Natural killer cell treated with Interleukin-12 subunit alpha and Interleukin-12 subunit beta and Interleukin-15 and Interleukin-18, amount 100 ng/mL, for 72 hours (primary cell): ENCODE measurements around the gene SIRPA. TPM values are rescaled to one million over a fixed set of nuclear protein-coding genes. Genes with fewer than 3 reads are reported as not detected.

Experiments used
- ATAC-seq, 2 donors: fragments of 150-1000 bp; cut with Tn5 transposase in 1 of 2; sonication (Bioruptor Pico), chemical (Tn5 transposase) in 1 of 2; 2 replicates each; pipeline ENCODE4 v1.10.0; 2021
- DNase-seq: peaks from one replicate; pipeline ENCODE4 v3.0.0; 2022; ENCODE audit warnings: low spot score
- H3K27ac Mint-ChIP-seq, 2 donors: 1 replicate in 1 of 2; 2 replicates in 1 of 2; pipeline ENCODE4 v1.8.0; 2022; ENCODE audit warnings: mixed read lengths in 2 of 2, mild to moderate bottlenecking in 1 of 2, moderate library complexity in 1 of 2
- H3K27me3 Mint-ChIP-seq, 2 donors: 1 replicate in 1 of 2; 2 replicates in 1 of 2; pipeline ENCODE4 v1.8.0; 2022; ENCODE audit warnings: mixed read lengths in 2 of 2
- H3K36me3 Mint-ChIP-seq: one replicate; pipeline ENCODE4 v1.8.0; 2022; ENCODE audit warnings: mixed read lengths
- H3K4me1 Mint-ChIP-seq, 2 donors: 1 replicate in 1 of 2; 2 replicates in 1 of 2; pipeline ENCODE4 v1.8.0; 2022; ENCODE audit warnings: low read depth in 2 of 2, mixed read lengths in 2 of 2, mild to moderate bottlenecking in 1 of 2
- H3K4me3 Mint-ChIP-seq: one replicate; pipeline ENCODE4 v1.8.0; 2022; ENCODE audit warnings: mixed read lengths
- H3K9me3 Mint-ChIP-seq: 2 replicates; pipeline ENCODE4 v1.8.0; 2022; ENCODE audit warnings: mixed read lengths
- total RNA-seq, 2 donors: library from RNA; stranded (reverse); gene quantifications; one replicate each; pipeline ENCODE4 v1.2.3, GENCODE V29; 2022

The SIRPA gene
- total RNA-seq, 2 donors from 2014 or later: 0.14 to 1.0 TPM

GRCh38 chr20:1952737-1953530 lies 57.7 kb downstream of the SIRPA start:
- ATAC-seq: no peak
- no peak overlapping the region for H3K4me3 Mint-ChIP-seq

DNA sequence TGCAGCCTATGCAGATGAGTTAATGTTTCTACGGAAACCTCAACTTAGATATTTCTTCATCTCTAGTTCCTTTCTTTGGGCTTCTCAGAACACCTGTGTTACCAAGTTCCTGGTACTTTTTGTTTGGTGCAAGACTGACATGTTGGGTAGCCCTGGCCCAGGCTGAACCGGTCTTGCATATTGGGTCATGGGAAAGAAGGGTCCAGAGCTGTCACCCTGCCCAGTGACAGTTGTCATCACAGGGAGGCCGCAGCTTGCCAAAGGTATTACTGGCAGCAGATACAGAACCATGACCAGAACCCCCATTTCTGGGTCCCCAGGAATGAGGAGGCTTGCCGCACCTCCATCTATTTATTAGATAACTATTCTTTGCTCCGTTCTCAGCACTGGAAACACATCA lies 58.4 kb downstream of the SIRPA start:
- Mint-ChIP-seq H3K4me1 (no peaks in the 10 kb centered on the region), H3K36me3 (no peaks in the 10 kb centered on the region), H3K9me3 (no peaks in the 10 kb centered on the region), H3K4me3 (no peak overlapping the region), H3K27ac (no peak overlapping the region), H3K27me3 (peaks cover 16 to 21% of the 10 kb centered on the region in 2 donors)
- DNase-seq (no peak), ATAC-seq (no peak)

More at GRCh38 chr20:1952737-1953530, 57.7 kb downstream of the SIRPA start:
- DNase-seq: no peak
- no peak overlapping the region for H3K27ac Mint-ChIP-seq
- H3K27me3 Mint-ChIP-seq: peaks cover 19 to 27% of the 10 kb centered on the region in 2 donors
- no peaks in the 10 kb centered on the region for H3K36me3 Mint-ChIP-seq
- H3K9me3 Mint-ChIP-seq: no peaks in the 10 kb centered on the region
- H3K4me1 Mint-ChIP-seq: no peaks in the 10 kb centered on the region

GRCh38 chr20:1955217-1955616 lies 60.0 kb downstream of the SIRPA start:
- no peaks in the 10 kb centered on the region for H3K36me3 Mint-ChIP-seq
- ATAC-seq (no peak), DNase-seq (no peak)
- H3K4me1 Mint-ChIP-seq: no peaks in the 10 kb centered on the region
- no peak overlapping the region for H3K27ac Mint-ChIP-seq
- H3K9me3 Mint-ChIP-seq: no peaks in the 10 kb centered on the region
- no peak overlapping the region for H3K4me3 Mint-ChIP-seq
- H3K27me3 Mint-ChIP-seq: peaks cover 17 to 29% of the 10 kb centered on the region in 2 donors

DNA sequence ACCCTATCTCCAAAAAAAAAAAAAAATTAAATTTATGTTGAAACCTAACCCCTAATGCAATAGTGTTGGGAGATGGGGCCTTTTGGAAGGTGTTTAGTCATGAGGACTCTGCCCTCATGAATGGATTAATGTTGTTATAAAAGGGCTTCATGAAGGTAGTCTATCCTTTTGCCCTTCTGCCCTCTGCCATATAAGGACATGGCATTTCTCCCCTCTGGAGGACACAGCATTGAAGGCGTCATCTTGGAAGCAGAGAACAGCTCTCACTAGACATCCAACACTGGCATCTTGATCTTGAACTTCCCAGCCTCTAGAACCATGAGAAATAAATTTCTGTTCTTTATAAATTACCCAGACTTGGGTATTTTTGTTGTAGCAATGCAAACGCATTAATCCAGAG lies 63.2 kb downstream of the SIRPA start:
- H3K4me3 Mint-ChIP-seq: no peak overlapping the region
- DNase-seq (no peak), ATAC-seq (no peak)
- H3K9me3 Mint-ChIP-seq: no peaks in the 10 kb centered on the region
- H3K27ac Mint-ChIP-seq: no peak overlapping the region
- H3K27me3 Mint-ChIP-seq: peaks cover 25 to 53% of the 10 kb centered on the region in 2 donors
- no peaks in the 10 kb centered on the region for H3K4me1 Mint-ChIP-seq
- no peaks in the 10 kb centered on the region for H3K36me3 Mint-ChIP-seq

- no peaks in the 10 kb centered on the region for H3K9me3 Mint-ChIP-seq
- no peak overlapping the region for H3K4me3 Mint-ChIP-seq
- no peaks in the 10 kb centered on the region for H3K4me1 Mint-ChIP-seq
- H3K27ac Mint-ChIP-seq: no peak overlapping the region
- ATAC-seq (no peak), DNase-seq (no peak)
- peaks cover 25 to 60% of the 10 kb centered on the region in 2 donors for H3K27me3 Mint-ChIP-seq
- H3K36me3 Mint-ChIP-seq: no peaks in the 10 kb centered on the region
Observed at GRCh38 chr20:1959156-1959555, 63.9 kb downstream of the SIRPA start.

GRCh38 chr20:1961374-1961773 lies 66.2 kb downstream of the SIRPA start:
- no peak overlapping the region for H3K4me3 Mint-ChIP-seq
- H3K9me3 Mint-ChIP-seq: no peaks in the 10 kb centered on the region
- DNase-seq: no peak
- no peaks in the 10 kb centered on the region for H3K36me3 Mint-ChIP-seq
- H3K27me3 Mint-ChIP-seq: peaks cover 34 to 71% of the 10 kb centered on the region in 2 donors
- no peak overlapping the region for H3K27ac Mint-ChIP-seq
- no peak for ATAC-seq
- H3K4me1 Mint-ChIP-seq: peaks cover 9 to 12% of the 10 kb centered on the region in 2 donors

DNA sequence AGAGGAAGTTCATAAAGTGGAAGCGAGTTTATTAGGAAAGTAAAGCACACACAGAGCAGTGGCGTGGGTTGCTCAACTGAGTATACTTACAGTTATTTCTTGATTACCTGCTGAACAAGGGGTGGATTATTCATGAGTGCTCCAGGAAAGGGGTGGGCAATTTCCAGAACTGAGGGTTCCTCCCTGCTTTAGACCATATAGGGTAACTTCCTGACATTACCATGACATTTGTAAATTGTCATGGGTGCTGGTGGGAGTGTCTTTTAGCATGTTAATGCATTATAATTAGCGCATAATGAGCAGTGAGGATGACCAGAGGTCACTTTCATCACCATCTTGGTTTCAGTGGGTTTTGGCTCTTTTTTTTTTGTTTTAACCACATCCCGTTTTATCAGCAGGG lies 68.9 kb downstream of the SIRPA start:
- peaks cover 9 to 12% of the 10 kb centered on the region in 2 donors for H3K4me1 Mint-ChIP-seq
- no peaks in the 10 kb centered on the region for H3K36me3 Mint-ChIP-seq
- peaks cover 36 to 65% of the 10 kb centered on the region in 2 donors for H3K27me3 Mint-ChIP-seq
- no peak for DNase-seq
- H3K27ac Mint-ChIP-seq: no peak overlapping the region
- no peaks in the 10 kb centered on the region for H3K9me3 Mint-ChIP-seq
- no peak overlapping the region for H3K4me3 Mint-ChIP-seq
- ATAC-seq: no peak

GRCh38 chr20:1964659-1965405 lies 69.6 kb downstream of the SIRPA start:
- peaks cover 35 to 57% of the 10 kb centered on the region in 2 donors for H3K27me3 Mint-ChIP-seq
- no peak for DNase-seq
- peak overlapping the region in 1 of 2 donors; percentile 44 for H3K27ac Mint-ChIP-seq
- H3K4me1 Mint-ChIP-seq: peaks cover 9 to 12% of the 10 kb centered on the region in 2 donors
- no peaks in the 10 kb centered on the region for H3K9me3 Mint-ChIP-seq
- no peak for ATAC-seq
- H3K4me3 Mint-ChIP-seq: peak overlapping the region; percentile 76
- no peaks in the 10 kb centered on the region for H3K36me3 Mint-ChIP-seq

DNA sequence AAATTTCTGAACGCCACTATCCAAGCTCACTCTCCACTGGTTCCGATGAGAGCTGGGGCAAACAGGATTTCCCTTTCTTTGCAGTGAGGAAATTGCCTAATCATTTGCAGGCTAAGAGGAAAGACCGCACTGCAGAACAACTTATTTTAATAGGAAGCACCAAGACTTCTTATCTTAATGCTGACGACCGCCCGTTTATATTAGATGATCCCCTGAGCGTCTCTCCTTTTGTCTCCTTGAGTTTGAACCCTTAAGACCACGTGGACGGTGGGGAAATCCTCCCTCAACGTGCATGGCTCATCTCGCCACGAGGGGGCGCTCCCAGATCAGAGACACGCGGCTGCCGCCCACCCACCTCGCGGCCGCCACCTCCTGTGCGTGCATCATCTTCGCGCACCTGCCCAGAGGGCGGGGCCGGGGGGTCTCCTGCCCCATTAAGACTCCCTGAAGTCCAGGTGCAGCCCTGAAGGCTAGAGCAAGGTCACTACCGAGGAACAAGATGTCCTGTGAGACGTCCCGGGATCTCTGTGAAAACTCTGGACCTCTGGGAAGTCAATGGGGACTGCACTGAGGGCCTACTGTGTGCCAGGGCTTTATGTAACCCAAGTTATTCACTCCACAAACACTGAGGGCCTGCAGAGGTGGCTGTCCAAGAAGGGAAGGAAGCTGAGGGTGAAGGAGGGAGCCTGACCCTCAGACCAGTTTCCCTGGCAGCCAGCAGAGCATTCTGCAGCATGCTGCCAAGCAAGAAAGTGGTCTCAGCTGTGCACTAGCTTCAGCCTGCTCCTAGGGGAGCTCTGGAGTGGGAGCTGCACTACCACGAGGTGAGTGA lies 70.5 kb downstream of the SIRPA start:
- H3K9me3 Mint-ChIP-seq: no peaks in the 10 kb centered on the region
- no peaks in the 10 kb centered on the region for H3K36me3 Mint-ChIP-seq
- peaks cover 9 to 12% of the 10 kb centered on the region in 2 donors for H3K4me1 Mint-ChIP-seq
- DNase-seq (peak; percentile 70), ATAC-seq (peak; percentile 53 to 66)
- H3K27me3 Mint-ChIP-seq: peaks cover 34 to 59% of the 10 kb centered on the region in 2 donors
- peak overlapping the region; percentile 76 for H3K4me3 Mint-ChIP-seq
- H3K27ac Mint-ChIP-seq: peak overlapping the region in 1 of 2 donors; percentile 44

- Mint-ChIP-seq H3K9me3 (no peaks in the 10 kb centered on the region), H3K4me3 (no peak overlapping the region), H3K36me3 (no peaks in the 10 kb centered on the region), H3K27me3 (peaks cover 25 to 41% of the 10 kb centered on the region in 2 donors), H3K27ac (no peak overlapping the region), H3K4me1 (peaks cover 9 to 12% of the 10 kb centered on the region in 2 donors)
- ATAC-seq (no peak), DNase-seq (no peak)
Observed at GRCh38 chr20:1968964-1969363, 73.8 kb downstream of the SIRPA start.

DNA sequence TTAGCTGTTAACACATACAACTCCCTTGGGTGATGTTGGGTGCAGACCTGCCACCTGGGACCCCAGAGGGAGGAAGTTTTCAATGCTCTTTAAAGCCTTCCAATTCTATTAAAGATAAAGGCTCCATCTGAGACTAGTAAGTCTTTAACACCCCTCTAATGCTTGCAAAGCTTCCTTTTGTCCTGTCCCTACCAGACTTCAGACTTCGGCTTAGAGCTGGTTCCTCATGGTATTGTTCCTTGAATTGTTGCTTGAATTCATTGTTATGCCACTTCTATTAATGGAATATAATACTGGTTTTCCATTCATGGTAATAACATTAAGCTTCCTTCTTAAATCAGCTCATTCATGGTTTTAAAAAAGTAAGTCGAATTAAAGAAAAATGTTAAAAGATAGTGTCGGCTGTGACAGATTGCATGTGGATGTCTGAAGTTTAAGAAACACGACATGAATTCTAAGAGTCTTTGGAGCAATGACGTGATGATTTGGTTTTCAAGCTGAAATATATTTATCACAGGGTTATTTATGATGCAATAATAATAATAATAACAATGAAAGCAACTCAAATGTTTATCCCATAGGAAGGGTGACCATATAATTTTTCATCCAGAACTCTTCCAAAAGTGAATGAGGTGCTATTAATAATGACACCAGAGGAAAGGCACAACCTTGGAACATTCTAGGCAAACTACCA lies 76.8 kb downstream of the SIRPA start:
- Mint-ChIP-seq H3K27me3 (peaks cover 17 to 54% of the 10 kb centered on the region in 2 donors), H3K27ac (no peak overlapping the region), H3K9me3 (no peaks in the 10 kb centered on the region), H3K4me1 (no peaks in the 10 kb centered on the region), H3K36me3 (no peaks in the 10 kb centered on the region), H3K4me3 (no peak overlapping the region)
- DNase-seq: no peak
- no peak for ATAC-seq

DNA sequence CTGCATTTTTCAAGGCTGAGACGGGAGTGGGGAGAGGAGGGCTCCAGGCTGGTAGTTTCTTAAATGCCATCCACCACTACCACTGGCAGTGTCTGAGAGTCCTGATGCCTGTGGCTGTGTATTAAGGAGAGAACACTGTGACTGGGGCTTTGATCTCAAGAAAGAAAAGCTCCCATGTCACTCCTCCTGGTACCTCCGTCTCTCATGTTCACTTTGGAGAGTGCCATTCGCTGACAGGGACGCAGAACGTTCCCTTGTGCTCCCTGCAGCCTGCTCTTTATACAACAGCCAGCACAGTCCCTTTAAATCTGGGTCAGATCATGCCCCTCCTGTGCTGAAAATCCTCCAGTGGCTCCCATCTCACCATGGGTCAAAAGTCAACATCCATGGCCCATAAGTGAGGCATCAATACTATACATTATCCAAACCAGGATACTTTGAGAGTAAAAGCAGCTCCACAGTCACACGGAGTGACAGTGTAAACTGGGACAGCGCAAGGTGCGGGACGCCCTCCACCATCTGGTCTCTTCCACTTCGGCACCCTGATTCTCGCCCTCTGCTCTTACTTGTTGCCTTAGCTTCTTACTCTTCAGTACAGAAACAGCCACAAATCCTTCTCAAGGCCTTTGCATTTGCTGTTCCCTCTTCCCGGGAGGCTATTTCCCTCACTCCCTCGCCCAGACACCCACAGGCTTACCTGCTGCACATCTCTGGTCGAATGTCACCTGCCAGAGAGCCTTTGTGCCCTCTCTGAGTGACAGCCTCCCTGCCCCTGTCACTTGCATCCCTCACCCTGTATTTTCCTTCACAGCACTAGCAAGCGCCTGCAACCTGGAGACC lies 78.6 kb downstream of the SIRPA start:
- Mint-ChIP-seq H3K4me3 (no peak overlapping the region), H3K4me1 (no peaks in the 10 kb centered on the region), H3K27me3 (peaks cover 25 to 63% of the 10 kb centered on the region in 2 donors), H3K27ac (no peak overlapping the region), H3K9me3 (no peaks in the 10 kb centered on the region), H3K36me3 (no peaks in the 10 kb centered on the region)
- no peak for ATAC-seq
- DNase-seq: no peak
